Transverse colon (tissue), 4 donors: ENCODE measurements around the gene SIX5.

Source experiments
- POLR2AphosphoS5 ChIP-seq, 3 donors: sonication (generic); formaldehyde crosslinking; IDR thresholded peaks; one replicate each; pipeline ENCODE4 v1.6.1; 2016; ENCODE audit warnings: antibody characterized with exemption in 3 of 3
- TF ChIP-seq, protein P1 (sequence below), 5 experiments: fragments of 200-600 bp in 3 of 5; fragments of 450-650 bp in 2 of 5; sonication (generic) in 3 of 5; IDR thresholded peaks; 1 replicate in 2 of 5; 2 replicates in 3 of 5; pipeline ENCODE4 v1.5.1; 2016 to 2017; ENCODE audit warnings: antibody characterized with exemption in 5 of 5, inconsistent platforms in 3 of 5, mild to moderate bottlenecking in 2 of 5, moderate library complexity in 1 of 5

DNA sequence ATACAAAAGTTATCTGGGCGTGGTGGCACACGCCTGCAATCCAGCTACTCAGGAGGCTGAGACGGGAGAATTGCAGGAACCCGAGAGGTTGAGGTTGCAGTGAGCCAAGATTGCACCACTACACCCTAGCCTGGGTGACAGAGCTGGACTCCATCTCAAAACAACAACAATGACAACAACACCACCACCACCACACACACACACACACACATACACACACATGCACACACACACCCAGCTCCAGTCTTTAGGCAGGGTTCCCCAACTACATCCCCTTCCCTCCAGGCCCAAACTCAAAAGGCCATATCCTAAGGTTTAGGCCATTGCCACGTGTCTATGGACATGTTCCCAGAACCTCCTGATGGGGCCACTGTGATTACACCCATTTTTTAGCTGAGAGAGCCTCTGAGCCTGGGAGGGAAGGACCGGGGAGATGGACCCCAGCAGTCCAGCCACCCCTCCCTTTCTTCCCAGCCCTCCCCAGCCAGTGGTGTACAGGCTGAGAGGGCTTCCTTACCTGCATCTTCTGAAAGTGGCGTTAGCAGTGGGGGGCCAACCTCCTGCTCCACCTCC is 32.6 kb upstream of the SIX5 start:
- TF ChIP-seq, protein P1, sequence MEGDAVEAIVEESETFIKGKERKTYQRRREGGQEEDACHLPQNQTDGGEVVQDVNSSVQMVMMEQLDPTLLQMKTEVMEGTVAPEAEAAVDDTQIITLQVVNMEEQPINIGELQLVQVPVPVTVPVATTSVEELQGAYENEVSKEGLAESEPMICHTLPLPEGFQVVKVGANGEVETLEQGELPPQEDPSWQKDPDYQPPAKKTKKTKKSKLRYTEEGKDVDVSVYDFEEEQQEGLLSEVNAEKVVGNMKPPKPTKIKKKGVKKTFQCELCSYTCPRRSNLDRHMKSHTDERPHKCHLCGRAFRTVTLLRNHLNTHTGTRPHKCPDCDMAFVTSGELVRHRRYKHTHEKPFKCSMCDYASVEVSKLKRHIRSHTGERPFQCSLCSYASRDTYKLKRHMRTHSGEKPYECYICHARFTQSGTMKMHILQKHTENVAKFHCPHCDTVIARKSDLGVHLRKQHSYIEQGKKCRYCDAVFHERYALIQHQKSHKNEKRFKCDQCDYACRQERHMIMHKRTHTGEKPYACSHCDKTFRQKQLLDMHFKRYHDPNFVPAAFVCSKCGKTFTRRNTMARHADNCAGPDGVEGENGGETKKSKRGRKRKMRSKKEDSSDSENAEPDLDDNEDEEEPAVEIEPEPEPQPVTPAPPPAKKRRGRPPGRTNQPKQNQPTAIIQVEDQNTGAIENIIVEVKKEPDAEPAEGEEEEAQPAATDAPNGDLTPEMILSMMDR (IDR thresholded peaks at IDR 0.05), result no peak
- no peak for TF ChIP-seq POLR2AphosphoS5 (IDR thresholded peaks at IDR 0.05)
